Adrenal gland (tissue), 12 donors: ENCODE data around the gene LRRC41. TPM values are rescaled to one million over a fixed set of nuclear protein-coding genes. Genes with fewer than 3 reads are reported as not detected.

ENCODE experiments used
- DNase-seq, 7 donors: peaks; one replicate each; pipeline ENCODE4 v3.0.0-alpha.2; 2019 to 2020
- H3K27ac ChIP-seq, 5 donors: fragments of 200-600 bp; sonication (generic) in 4 of 5; 1 replicate in 3 of 5; 2 replicates in 2 of 5; pipeline versions ENCODE4 v1.5.1 to v1.8.0; 2016 to 2020; ENCODE audit warnings: mild to moderate bottlenecking in 1 of 5
- H3K27me3 ChIP-seq: fragments of 200-600 bp; 2 replicates; pipeline ENCODE4 v1.8.0; 2021
- H3K36me3 ChIP-seq, 2 donors: fragments of 200-600 bp; replicated peaks in 1 of 2; 1 replicate in 1 of 2; 2 replicates in 1 of 2; pipeline versions ENCODE4 v1.5.1 to v1.8.0; 2018 to 2022
- H3K4me1 ChIP-seq, 2 donors: fragments of 200-600 bp; replicated peaks in 1 of 2; 1 replicate in 1 of 2; 2 replicates in 1 of 2; pipeline versions ENCODE4 v1.5.1 to v1.8.0; 2018 to 2021
- H3K4me3 ChIP-seq, 4 donors: fragments of 200-600 bp; sonication (generic) in 3 of 4; one replicate each; pipeline ENCODE4 v1.5.1; 2016 to 2018
- H3K9me3 ChIP-seq, 3 donors: fragments of 200-600 bp; sonication (generic) in 1 of 3; replicated peaks in 1 of 3; 1 replicate in 2 of 3; 2 replicates in 1 of 3; pipeline versions ENCODE4 v1.5.1 to v1.8.0; 2016 to 2021
- CTCF ChIP-seq, 6 experiments: fragments of 450-650 bp in 4 of 6; fragments of 200-600 bp in 2 of 6; sonication (generic) in 1 of 6; IDR thresholded peaks; 1 replicate in 5 of 6; 2 replicates in 1 of 6; pipeline versions ENCODE4 v1.5.1 to v1.8.0; 2016 to 2021; ENCODE audit warnings: antibody characterized with exemption in 6 of 6, mild to moderate bottlenecking in 2 of 6, moderate library complexity in 1 of 6
- POLR2A ChIP-seq, 2 donors: fragments of 450-650 bp; IDR thresholded peaks; one replicate each; pipeline ENCODE4 v1.6.1; 2017; ENCODE audit warnings: antibody characterized with exemption in 2 of 2, mild to moderate bottlenecking in 2 of 2, moderate library complexity in 1 of 2
- WGBS, 4 donors: extraction: QIAGEN DNeasy Blood & Tissue Kit in 2 of 4; methylation state at CpG; one replicate each; pipeline versions ENCODE4 v1.1.5 to v1.1.7; 2013 to 2017; 5-methylcytosine and 5-hydroxymethylcytosine counted together
- intact Hi-C, 2 donors: fragments of 100-400 bp; cut with DNase I; formaldehyde crosslinking; loops; one replicate each; pipeline versions ENCODE4 v1.14.1 to v1.15.0; 2022 to 2023
- polyA plus RNA-seq, 3 donors: library from polyadenylated mRNA; stranded (reverse); fragments of 200-250 nt in 2 of 3; fragments of 350-450 nt in 1 of 3; fragmentation: Illumina TruSeq in 1 of 3; extraction: RNeasy Lipid Tissue Mini Kit (QIAGEN cat#74804) in 1 of 3; gene quantifications; one replicate each; pipeline ENCODE4 v1.2.3, GENCODE V29; 2013 to 2014
- total RNA-seq, 9 donors: library from RNA; depleted of rRNA in 4 of 9; stranded (reverse); fragments of >200 nt in 4 of 9; fragments of 120-200 nt in 1 of 9; fragmentation: NEBNext Ultra II Directional in 1 of 9; extraction: Animal tissue kit (Norgen Biotek cat#: 25700) in 1 of 9; gene quantifications; one replicate each; pipeline versions ENCODE4 v1.1.0 to v1.2.4, GENCODE V29; 2013 to 2023
- donor health status: healthy with polysubstance abuse.
- donor health status: Bipolar disorder and iron deficiency.
- donor health status: DM: yes; HTN: yes; CAD: no.
- donor health status: DM: no; HTN: no; CAD: no.
- donor health status: DM: no; HTN: no; CAD: no.
- donor health status: DM: yes; HTN: yes; CAD: no.

LRRC41 gene
- total and polyA plus RNA-seq, 12 donors: 38.5 to 95.8 (median 68.6) TPM

GRCh38 chr1:46345281-46345680 lies 41.9 kb upstream of the LRRC41 start:
- no peak for TF ChIP-seq CTCF (IDR thresholded peaks at IDR 0.05)
- TF ChIP-seq POLR2A (IDR thresholded peaks at IDR 0.05): no peak
- peak in 1 of 7 donors; percentile 6 for DNase-seq
- Histone ChIP-seq H3K4me3 (no peak overlapping the region), H3K4me1 (peaks cover 13 to 21% of the 10 kb centered on the region in 2 donors), H3K27me3 (no peaks in the 10 kb centered on the region), H3K9me3 (no peaks in the 10 kb centered on the region), H3K27ac (no peak overlapping the region), H3K36me3 (peaks cover 0 to 49% of the 10 kb centered on the region in 2 donors)
- intact Hi-C loops: loop anchor here in 1 of 2 donors (10.0 kb wide), 1 partner anchor 100 kb away; the partner anchor contains the start of gene RAD54L

DNA sequence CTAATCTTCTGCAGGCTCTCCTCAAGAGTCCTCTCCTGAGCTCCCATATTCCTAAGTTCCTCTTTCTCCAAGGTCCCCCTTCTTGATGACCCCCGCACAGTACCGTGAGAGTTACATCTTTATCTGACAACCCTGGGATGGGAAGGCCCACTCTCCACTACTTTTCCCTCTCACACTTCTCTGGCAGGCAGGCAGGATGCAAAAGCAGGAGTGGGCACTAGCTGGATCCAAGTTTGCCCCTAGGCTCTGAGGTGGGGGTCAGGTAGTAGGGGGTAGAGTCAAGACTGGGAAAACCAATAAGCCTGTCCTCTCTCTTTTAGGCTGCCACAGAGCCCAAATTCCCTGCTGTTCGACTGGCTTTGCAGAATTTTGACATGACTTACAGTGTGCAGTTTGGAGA lies 41.1 kb upstream of the LRRC41 start:
- intact Hi-C loops: loop anchor here in 1 of 2 donors (10.0 kb wide), 1 partner anchor 100 kb away; the partner anchor contains the start of gene RAD54L
- peaks cover 13 to 26% of the 10 kb centered on the region in 2 donors for H3K4me1 ChIP-seq
- no peak overlapping the region for H3K4me3 ChIP-seq
- TF ChIP-seq POLR2A (IDR thresholded peaks at IDR 0.05) (no peak), CTCF (IDR thresholded peaks at IDR 0.05) (no peak)
- peak in 1 of 7 donors; percentile 45 for DNase-seq
- peak overlapping the region in 1 of 5 donors; percentile 12 for H3K27ac ChIP-seq
- no peaks in the 10 kb centered on the region for H3K9me3 ChIP-seq
- 75 to 95% (median 79%) methylated on average over 2 to 3 of the region's 3 CpGs for WGBS, 4 donors
- H3K36me3 ChIP-seq: peaks cover 0 to 41% of the 10 kb centered on the region in 2 donors
- no peaks in the 10 kb centered on the region for H3K27me3 ChIP-seq

GRCh38 chr1:46343705-46344104 lies 40.3 kb upstream of the LRRC41 start:
- TF ChIP-seq POLR2A (IDR thresholded peaks at IDR 0.05) (no peak), CTCF (IDR thresholded peaks at IDR 0.05) (no peak)
- Histone ChIP-seq H3K4me1 (peaks cover 13 to 29% of the 10 kb centered on the region in 2 donors), H3K4me3 (no peak overlapping the region), H3K27ac (peak overlapping the region in 1 of 5 donors; percentile 18), H3K27me3 (no peaks in the 10 kb centered on the region), H3K9me3 (no peaks in the 10 kb centered on the region), H3K36me3 (peaks cover 0 to 33% of the 10 kb centered on the region in 2 donors)
- 56 to 74% (median 65%) methylated on average over 4 of the region's 4 CpGs for WGBS, 4 donors
- intact Hi-C loops: loop anchor here in 1 of 2 donors (10.0 kb wide), 1 partner anchor 99 kb away; the partner anchor contains the start of gene RAD54L
- peak in 1 of 7 donors; percentile 40 for DNase-seq

GRCh38 chr1:46343351-46343695 lies 39.9 kb upstream of the LRRC41 start:
- Histone ChIP-seq H3K27ac (peak overlapping the region in 2 of 5 donors; percentile 18 to 43), H3K36me3 (peaks cover 0 to 32% of the 10 kb centered on the region in 2 donors), H3K4me3 (no peak overlapping the region), H3K27me3 (no peaks in the 10 kb centered on the region), H3K9me3 (no peaks in the 10 kb centered on the region), H3K4me1 (peaks cover 13 to 29% of the 10 kb centered on the region in 2 donors)
- 84 to 87% (median 85%) methylated on average over 3 to 4 of the region's 4 CpGs for WGBS, 4 donors
- intact Hi-C loops: loop anchor here in 1 of 2 donors (10.0 kb wide), 1 partner anchor 99 kb away; the partner anchor contains the start of gene RAD54L
- TF ChIP-seq POLR2A (IDR thresholded peaks at IDR 0.05) (no peak), CTCF (IDR thresholded peaks at IDR 0.05) (no peak)
- DNase-seq: no peak
